Islet precursor cell (in vitro differentiated cells): Measurements from ENCODE around the gene TEX35.
"Not testable (repeated sequence)": the region's sequence is repeated elsewhere in the genome, so short reads cannot be mapped to it uniquely, and the experiment has no call there.

Source experiments
- DNase-seq: peaks from one replicate; pipeline ENCODE4 v3.0.0-alpha.2; 2018

Gene TEX35

GRCh38 chr1:178495741-178496409 lies 17.0 kb upstream of the TEX35 start:
- no peak for DNase-seq

GRCh38 chr1:178496410-178497135 lies 16.3 kb upstream of the TEX35 start, which contains the start of gene CLEC20A:
Gene CLEC20A (minus strand): TSS chr1:178496964. CDS start chr1:178496939, 25 bp downstream.
- no peak for DNase-seq

- no peak for DNase-seq
Measured at GRCh38 chr1:178497903-178498478, 14.9 kb upstream of the TEX35 start.

GRCh38 chr1:178498896-178499675 lies 13.8 kb upstream of the TEX35 start:
- peak; percentile 68 for DNase-seq

- no peak for DNase-seq
Measured at GRCh38 chr1:178500091-178500770, 12.7 kb upstream of the TEX35 start.

- no peak for DNase-seq
Measured at GRCh38 chr1:178500936-178501554, 11.9 kb upstream of the TEX35 start.

- DNase-seq: peak; percentile 84
Measured at GRCh38 chr1:178501705-178502329, 11.1 kb upstream of the TEX35 start.

- no peak for DNase-seq
Measured at GRCh38 chr1:178502330-178502714, 10.6 kb upstream of the TEX35 start.

GRCh38 chr1:178502856-178503255 lies 10.1 kb upstream of the TEX35 start:
- DNase-seq: no peak

GRCh38 chr1:178503316-178503715 lies 9.6 kb upstream of the TEX35 start:
- not testable (repeated sequence) for DNase-seq

- no peak for DNase-seq
Measured at GRCh38 chr1:178503849-178504248, 9.1 kb upstream of the TEX35 start.

- no peak for DNase-seq
Measured at GRCh38 chr1:178504286-178504685, 8.6 kb upstream of the TEX35 start.

- no peak for DNase-seq
Measured at GRCh38 chr1:178506177-178506576, 6.7 kb upstream of the TEX35 start.

GRCh38 chr1:178506669-178507068 lies 6.2 kb upstream of the TEX35 start:
- DNase-seq: no peak

GRCh38 chr1:178509414-178510007 lies 3.4 kb upstream of the TEX35 start:
- no peak for DNase-seq

GRCh38 chr1:178510155-178510554 lies 2.8 kb upstream of the TEX35 start:
- DNase-seq: no peak

GRCh38 chr1:178513278-178513983 lies 522 bp downstream of the TEX35 start:
- no peak for DNase-seq

GRCh38 chr1:178516110-178516509 lies 3.2 kb downstream of the TEX35 start:
- DNase-seq: no peak

- DNase-seq: no peak
Measured at GRCh38 chr1:178518894-178519293, 6.0 kb downstream of the TEX35 start.

- no peak for DNase-seq
Measured at GRCh38 chr1:178520803-178521202, 7.9 kb downstream of the TEX35 start.

GRCh38 chr1:178521241-178521640 lies 8.3 kb downstream of the TEX35 start:
- no peak for DNase-seq
